ENCODE data around the gene NDUFA7.

NDUFA7 gene

DNA sequence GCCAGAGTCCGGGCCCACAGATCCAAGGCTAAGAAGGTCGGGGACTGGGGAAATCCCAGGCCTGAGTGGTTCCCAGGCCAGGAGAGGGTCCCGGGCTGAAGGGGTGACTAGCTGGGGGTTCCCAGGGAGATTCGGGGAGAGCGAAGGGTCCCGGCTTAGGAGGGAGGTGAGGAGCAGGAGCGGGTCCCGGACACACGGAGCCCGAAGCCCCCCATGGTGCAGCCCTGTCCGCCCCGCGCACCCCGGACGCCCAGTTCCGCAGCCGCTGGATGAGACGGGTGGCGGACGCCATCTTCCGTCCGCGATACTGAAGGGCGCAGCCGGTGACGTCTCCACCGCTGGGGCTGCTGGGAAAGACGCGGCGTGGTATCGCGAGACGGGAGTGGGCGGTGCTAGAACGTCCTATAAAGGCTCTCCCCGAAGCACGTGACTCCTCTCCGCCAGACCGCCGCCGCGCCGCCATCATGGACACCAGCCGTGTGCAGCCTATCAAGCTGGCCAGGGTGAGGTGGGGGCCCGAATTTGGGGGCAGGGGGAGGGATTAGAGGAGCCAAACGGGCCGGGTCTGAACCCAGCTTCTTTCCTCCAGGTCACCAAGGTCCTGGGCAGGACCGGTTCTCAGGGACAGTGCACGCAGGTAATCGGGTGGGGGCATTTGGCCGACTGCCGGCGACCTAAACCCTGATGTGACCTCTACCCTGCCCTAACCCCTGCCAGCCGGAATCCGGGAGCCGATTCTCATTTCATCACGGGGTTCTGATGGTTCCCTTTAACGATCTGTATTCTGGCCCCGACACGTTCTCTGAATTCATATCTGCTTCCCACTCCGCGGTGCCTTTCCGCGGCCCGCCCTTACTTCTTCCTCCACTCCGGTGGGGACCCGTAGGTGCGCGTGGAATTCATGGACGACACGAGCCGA is at the start of gene NDUFA7, which contains the start of gene RPS28 (continued):
- TF ChIP-seq, protein P1, sequence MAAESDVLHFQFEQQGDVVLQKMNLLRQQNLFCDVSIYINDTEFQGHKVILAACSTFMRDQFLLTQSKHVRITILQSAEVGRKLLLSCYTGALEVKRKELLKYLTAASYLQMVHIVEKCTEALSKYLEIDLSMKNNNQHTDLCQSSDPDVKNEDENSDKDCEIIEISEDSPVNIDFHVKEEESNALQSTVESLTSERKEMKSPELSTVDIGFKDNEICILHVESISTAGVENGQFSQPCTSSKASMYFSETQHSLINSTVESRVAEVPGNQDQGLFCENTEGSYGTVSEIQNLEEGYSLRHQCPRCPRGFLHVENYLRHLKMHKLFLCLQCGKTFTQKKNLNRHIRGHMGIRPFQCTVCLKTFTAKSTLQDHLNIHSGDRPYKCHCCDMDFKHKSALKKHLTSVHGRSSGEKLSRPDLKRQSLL (tag by site-specific recombination; IDR thresholded peaks at IDR 0.05): no peak
- no peak for TF ChIP-seq ZNF274 (IDR thresholded peaks at IDR 0.05; ENCODE audit: low read length)
- no peak for TF ChIP-seq ZNF274 (tag by site-specific recombination; IDR thresholded peaks at IDR 0.05; ENCODE audit: borderline replicate concordance)
- TF ChIP-seq ZNF558 (tag by site-specific recombination; IDR thresholded peaks at IDR 0.05): no peak
- TF ChIP-seq, protein P2, sequence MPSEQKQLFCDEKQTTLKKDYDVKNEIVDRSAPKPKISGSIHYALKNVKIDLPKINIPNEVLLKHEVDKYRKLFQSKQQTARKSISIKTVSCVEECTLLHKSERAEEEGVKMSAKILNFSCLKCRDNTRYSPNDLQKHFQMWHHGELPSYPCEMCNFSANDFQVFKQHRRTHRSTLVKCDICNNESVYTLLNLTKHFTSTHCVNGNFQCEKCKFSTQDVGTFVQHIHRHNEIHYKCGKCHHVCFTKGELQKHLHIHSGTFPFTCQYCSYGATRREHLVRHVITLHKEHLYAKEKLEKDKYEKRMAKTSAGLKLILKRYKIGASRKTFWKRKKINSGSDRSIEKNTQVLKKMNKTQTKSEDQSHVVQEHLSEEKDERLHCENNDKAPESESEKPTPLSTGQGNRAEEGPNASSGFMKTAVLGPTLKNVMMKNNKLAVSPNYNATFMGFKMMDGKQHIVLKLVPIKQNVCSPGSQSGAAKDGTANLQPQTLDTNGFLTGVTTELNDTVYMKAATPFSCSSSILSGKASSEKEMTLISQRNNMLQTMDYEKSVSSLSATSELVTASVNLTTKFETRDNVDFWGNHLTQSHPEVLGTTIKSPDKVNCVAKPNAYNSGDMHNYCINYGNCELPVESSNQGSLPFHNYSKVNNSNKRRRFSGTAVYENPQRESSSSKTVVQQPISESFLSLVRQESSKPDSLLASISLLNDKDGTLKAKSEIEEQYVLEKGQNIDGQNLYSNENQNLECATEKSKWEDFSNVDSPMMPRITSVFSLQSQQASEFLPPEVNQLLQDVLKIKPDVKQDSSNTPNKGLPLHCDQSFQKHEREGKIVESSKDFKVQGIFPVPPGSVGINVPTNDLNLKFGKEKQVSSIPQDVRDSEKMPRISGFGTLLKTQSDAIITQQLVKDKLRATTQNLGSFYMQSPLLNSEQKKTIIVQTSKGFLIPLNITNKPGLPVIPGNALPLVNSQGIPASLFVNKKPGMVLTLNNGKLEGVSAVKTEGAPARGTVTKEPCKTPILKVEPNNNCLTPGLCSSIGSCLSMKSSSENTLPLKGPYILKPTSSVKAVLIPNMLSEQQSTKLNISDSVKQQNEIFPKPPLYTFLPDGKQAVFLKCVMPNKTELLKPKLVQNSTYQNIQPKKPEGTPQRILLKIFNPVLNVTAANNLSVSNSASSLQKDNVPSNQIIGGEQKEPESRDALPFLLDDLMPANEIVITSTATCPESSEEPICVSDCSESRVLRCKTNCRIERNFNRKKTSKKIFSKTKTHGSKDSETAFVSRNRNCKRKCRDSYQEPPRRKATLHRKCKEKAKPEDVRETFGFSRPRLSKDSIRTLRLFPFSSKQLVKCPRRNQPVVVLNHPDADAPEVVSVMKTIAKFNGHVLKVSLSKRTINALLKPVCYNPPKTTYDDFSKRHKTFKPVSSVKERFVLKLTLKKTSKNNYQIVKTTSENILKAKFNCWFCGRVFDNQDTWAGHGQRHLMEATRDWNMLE (tag by site-specific recombination; conservative IDR thresholded peaks at IDR 0.05; ENCODE audit: low read depth): no peak
- TF ChIP-seq ZNF292 (tag by site-specific recombination; IDR thresholded peaks at IDR 0.05; ENCODE audit: borderline replicate concordance, low read depth): no peak
- TF ChIP-seq SP3 (tag by site-specific recombination; IDR thresholded peaks at IDR 0.05): peak; percentile 93
- TF ChIP-seq, protein P3, sequence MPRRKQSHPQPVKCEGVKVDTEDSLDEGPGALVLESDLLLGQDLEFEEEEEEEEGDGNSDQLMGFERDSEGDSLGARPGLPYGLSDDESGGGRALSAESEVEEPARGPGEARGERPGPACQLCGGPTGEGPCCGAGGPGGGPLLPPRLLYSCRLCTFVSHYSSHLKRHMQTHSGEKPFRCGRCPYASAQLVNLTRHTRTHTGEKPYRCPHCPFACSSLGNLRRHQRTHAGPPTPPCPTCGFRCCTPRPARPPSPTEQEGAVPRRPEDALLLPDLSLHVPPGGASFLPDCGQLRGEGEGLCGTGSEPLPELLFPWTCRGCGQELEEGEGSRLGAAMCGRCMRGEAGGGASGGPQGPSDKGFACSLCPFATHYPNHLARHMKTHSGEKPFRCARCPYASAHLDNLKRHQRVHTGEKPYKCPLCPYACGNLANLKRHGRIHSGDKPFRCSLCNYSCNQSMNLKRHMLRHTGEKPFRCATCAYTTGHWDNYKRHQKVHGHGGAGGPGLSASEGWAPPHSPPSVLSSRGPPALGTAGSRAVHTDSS (tag by site-specific recombination; IDR thresholded peaks at IDR 0.05): no peak
- TF ChIP-seq, protein P4, sequence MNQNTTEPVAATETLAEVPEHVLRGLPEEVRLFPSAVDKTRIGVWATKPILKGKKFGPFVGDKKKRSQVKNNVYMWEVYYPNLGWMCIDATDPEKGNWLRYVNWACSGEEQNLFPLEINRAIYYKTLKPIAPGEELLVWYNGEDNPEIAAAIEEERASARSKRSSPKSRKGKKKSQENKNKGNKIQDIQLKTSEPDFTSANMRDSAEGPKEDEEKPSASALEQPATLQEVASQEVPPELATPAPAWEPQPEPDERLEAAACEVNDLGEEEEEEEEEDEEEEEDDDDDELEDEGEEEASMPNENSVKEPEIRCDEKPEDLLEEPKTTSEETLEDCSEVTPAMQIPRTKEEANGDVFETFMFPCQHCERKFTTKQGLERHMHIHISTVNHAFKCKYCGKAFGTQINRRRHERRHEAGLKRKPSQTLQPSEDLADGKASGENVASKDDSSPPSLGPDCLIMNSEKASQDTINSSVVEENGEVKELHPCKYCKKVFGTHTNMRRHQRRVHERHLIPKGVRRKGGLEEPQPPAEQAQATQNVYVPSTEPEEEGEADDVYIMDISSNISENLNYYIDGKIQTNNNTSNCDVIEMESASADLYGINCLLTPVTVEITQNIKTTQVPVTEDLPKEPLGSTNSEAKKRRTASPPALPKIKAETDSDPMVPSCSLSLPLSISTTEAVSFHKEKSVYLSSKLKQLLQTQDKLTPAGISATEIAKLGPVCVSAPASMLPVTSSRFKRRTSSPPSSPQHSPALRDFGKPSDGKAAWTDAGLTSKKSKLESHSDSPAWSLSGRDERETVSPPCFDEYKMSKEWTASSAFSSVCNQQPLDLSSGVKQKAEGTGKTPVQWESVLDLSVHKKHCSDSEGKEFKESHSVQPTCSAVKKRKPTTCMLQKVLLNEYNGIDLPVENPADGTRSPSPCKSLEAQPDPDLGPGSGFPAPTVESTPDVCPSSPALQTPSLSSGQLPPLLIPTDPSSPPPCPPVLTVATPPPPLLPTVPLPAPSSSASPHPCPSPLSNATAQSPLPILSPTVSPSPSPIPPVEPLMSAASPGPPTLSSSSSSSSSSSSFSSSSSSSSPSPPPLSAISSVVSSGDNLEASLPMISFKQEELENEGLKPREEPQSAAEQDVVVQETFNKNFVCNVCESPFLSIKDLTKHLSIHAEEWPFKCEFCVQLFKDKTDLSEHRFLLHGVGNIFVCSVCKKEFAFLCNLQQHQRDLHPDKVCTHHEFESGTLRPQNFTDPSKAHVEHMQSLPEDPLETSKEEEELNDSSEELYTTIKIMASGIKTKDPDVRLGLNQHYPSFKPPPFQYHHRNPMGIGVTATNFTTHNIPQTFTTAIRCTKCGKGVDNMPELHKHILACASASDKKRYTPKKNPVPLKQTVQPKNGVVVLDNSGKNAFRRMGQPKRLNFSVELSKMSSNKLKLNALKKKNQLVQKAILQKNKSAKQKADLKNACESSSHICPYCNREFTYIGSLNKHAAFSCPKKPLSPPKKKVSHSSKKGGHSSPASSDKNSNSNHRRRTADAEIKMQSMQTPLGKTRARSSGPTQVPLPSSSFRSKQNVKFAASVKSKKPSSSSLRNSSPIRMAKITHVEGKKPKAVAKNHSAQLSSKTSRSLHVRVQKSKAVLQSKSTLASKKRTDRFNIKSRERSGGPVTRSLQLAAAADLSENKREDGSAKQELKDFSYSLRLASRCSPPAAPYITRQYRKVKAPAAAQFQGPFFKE (tag by site-specific recombination; IDR thresholded peaks at IDR 0.05; ENCODE audit: borderline replicate concordance): no peak
- no peak for TF ChIP-seq ZNF23 (tag by site-specific recombination; IDR thresholded peaks at IDR 0.05; ENCODE audit: borderline replicate concordance)
- TF ChIP-seq, protein P5, sequence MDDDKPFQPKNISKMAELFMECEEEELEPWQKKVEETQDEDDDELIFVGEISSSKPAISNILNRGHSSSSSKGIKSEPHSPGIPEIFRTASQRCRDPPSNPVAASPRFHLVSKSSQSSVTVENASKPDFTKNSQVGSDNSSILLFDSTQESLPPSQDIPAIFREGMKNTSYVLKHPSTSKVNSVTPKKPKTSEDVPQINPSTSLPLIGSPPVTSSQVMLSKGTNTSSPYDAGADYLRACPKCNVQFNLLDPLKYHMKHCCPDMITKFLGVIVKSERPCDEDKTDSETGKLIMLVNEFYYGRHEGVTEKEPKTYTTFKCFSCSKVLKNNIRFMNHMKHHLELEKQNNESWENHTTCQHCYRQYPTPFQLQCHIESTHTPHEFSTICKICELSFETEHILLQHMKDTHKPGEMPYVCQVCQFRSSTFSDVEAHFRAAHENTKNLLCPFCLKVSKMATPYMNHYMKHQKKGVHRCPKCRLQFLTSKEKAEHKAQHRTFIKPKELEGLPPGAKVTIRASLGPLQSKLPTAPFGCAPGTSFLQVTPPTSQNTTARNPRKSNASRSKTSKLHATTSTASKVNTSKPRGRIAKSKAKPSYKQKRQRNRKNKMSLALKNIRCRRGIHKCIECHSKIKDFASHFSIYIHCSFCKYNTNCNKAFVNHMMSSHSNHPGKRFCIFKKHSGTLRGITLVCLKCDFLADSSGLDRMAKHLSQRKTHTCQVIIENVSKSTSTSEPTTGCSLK (tag by site-specific recombination; IDR thresholded peaks at IDR 0.05): no peak
- TF ChIP-seq ZFP41 (tag by site-specific recombination; IDR thresholded peaks at IDR 0.05; ENCODE audit: borderline replicate concordance): no peak
- TF ChIP-seq, protein P6, sequence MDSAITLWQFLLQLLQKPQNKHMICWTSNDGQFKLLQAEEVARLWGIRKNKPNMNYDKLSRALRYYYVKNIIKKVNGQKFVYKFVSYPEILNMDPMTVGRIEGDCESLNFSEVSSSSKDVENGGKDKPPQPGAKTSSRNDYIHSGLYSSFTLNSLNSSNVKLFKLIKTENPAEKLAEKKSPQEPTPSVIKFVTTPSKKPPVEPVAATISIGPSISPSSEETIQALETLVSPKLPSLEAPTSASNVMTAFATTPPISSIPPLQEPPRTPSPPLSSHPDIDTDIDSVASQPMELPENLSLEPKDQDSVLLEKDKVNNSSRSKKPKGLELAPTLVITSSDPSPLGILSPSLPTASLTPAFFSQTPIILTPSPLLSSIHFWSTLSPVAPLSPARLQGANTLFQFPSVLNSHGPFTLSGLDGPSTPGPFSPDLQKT (IDR thresholded peaks at IDR 0.05; ENCODE audit: borderline replicate concordance, low read depth, low read length): no peak
- TF ChIP-seq ZFP69B (tag by site-specific recombination; IDR thresholded peaks at IDR 0.05): no peak
- TF ChIP-seq, protein P7, sequence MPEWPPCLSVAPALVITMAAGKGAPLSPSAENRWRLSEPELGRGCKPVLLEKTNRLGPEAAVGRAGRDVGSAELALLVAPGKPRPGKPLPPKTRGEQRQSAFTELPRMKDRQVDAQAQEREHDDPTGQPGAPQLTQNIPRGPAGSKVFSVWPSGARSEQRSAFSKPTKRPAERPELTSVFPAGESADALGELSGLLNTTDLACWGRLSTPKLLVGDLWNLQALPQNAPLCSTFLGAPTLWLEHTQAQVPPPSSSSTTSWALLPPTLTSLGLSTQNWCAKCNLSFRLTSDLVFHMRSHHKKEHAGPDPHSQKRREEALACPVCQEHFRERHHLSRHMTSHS (tag by site-specific recombination; IDR thresholded peaks at IDR 0.05): no peak
- TF ChIP-seq ZNF324 (tag by site-specific recombination; IDR thresholded peaks at IDR 0.05): 0 out of 2 replicates have a peak, but pooled peaks have one; percentile 51
- TF ChIP-seq ZFP37 (tag by site-specific recombination; IDR thresholded peaks at IDR 0.05): peak; percentile 45; the same call in 1 of the 2 replicates
- TF ChIP-seq ZNF548 (tag by site-specific recombination; IDR thresholded peaks at IDR 0.05): no peak
- TF ChIP-seq ZIC2 (tag by site-specific recombination; IDR thresholded peaks at IDR 0.05): no peak
